HCT116 (cell line): ENCODE results near the gene CDC42EP3. TPM values are rescaled to one million over a fixed set of nuclear protein-coding genes. Genes with fewer than 3 reads are reported as not detected.

Experiments
- ATAC-seq: fragments of 200-7000 bp; cut with Tn5 transposase; 2 replicates; pipeline ENCODE4 v1.9.1; 2020; ENCODE audit warnings: mild to moderate bottlenecking, moderate library complexity
- BruUV-seq: library from RNA; stranded (reverse); fragments of 400-500 nt; replicated peaks from 2 replicates; lab custom pipeline; 2021; lab: Mats Ljungman, UMichigan
- CTCF ChIA-PET: fragments of 300-600 bp; sonication (Branson Sonifier 250); formaldehyde crosslinking; loops from one replicate; lab custom pipeline; 2021; ENCODE audit warnings: antibody characterized with exemption; lab: Charles Lee
- POLR2A ChIA-PET: fragments of 300-600, 350-600 bp; sonication (Branson Sonifier 250); formaldehyde crosslinking; loops from one replicate; lab custom pipeline; 2021; ENCODE audit warnings: antibody characterized with exemption; lab: Charles Lee
- RAD21 ChIA-PET, 2 experiments: fragments of 300-600 bp; sonication (Branson Sonifier 250); formaldehyde crosslinking; loops; one replicate each; lab custom pipeline; 2023; ENCODE audit warnings: low total read pairs in 2 of 2; ENCODE audit not compliant: uncharacterized antibody in 2 of 2, unreplicated experiment in 2 of 2, low non-redundant PET in 1 of 2; lab: Charles Lee
- DNase-seq: peaks from one replicate; pipeline ENCODE4 v3.0.0-alpha.2; 2010; ENCODE audit warnings: low read depth, low spot score
- H2AFZ ChIP-seq: fragments of 200-600 bp; shearing (Covaris generic), sonication (generic); 2 replicates; pipeline ENCODE4 v1.6.1; 2017; ENCODE audit warnings: low read depth, mixed run types, mixed read lengths, antibody characterized with exemption, low read length; ENCODE audit not compliant: poor library complexity, severe bottlenecking
- H3K27ac ChIP-seq: 2 replicates; pipeline ENCODE4 v1.5.1; 2012; ENCODE audit warnings: low read depth, low read length
- H3K27me3 ChIP-seq: fragments of 200-600 bp; sonication (generic); 2 replicates; pipeline ENCODE4 v1.6.1; 2016; ENCODE audit warnings: mixed run types, low read length, mixed read lengths; ENCODE audit not compliant: insufficient read depth
- H3K36me3 ChIP-seq, 2 experiments: fragments of 200-500 bp in 1 of 2; fragments of 200-600 bp in 1 of 2; sonication (Bioruptor generic) in 1 of 2; sonication (generic) in 1 of 2; 2 replicates each; pipeline versions ENCODE4 v1.5.1 to v1.6.1; 2014 to 2016; ENCODE audit warnings: low read length in 2 of 2, inconsistent platforms in 1 of 2, mixed read lengths in 1 of 2, mixed run types in 1 of 2; ENCODE audit not compliant: insufficient read depth in 2 of 2, control insufficient read depth in 1 of 2
- H3K4me1 ChIP-seq, 2 experiments: fragments of 200-600 bp in 1 of 2; sonication (generic) in 1 of 2; 2 replicates each; pipeline versions ENCODE4 v1.5.1 to v1.6.1; 2012 to 2017; ENCODE audit warnings: low read length in 2 of 2, inconsistent platforms in 1 of 2, mild to moderate bottlenecking in 1 of 2, mixed read lengths in 1 of 2, mixed run types in 1 of 2, moderate library complexity in 1 of 2; ENCODE audit not compliant: insufficient read depth in 2 of 2, control insufficient read depth in 1 of 2
- H3K4me2 ChIP-seq: fragments of 200-600 bp; sonication (generic); 2 replicates; pipeline ENCODE4 v1.6.1; 2017; ENCODE audit warnings: mixed run types, low read length, mixed read lengths
- H3K4me3 ChIP-seq, 2 experiments: fragments of 200-600 bp in 1 of 2; sonication (generic) in 1 of 2; replicated peaks in 1 of 2; 2 replicates each; pipeline ENCODE4 v1.5.1; 2011 to 2016; ENCODE audit warnings: low read length in 2 of 2, control low read depth in 1 of 2, low read depth in 1 of 2, mild to moderate bottlenecking in 1 of 2, mixed read lengths in 1 of 2, mixed run types in 1 of 2
- H3K79me2 ChIP-seq: fragments of 200-600 bp; sonication (generic); 2 replicates; pipeline ENCODE4 v1.6.1; 2017; ENCODE audit warnings: mild to moderate bottlenecking, mixed run types, low read length, moderate library complexity, mixed read lengths; ENCODE audit not compliant: insufficient read depth
- H3K9ac ChIP-seq: fragments of 200-600 bp; sonication (generic); 2 replicates; pipeline ENCODE4 v1.6.1; 2016; ENCODE audit warnings: low read length, mixed read lengths
- H3K9me2 ChIP-seq: fragments of 200-600 bp; sonication (generic), shearing (Covaris generic); 2 replicates; pipeline ENCODE4 v1.6.1; 2017; ENCODE audit warnings: mixed run types, mild to moderate bottlenecking, moderate library complexity; ENCODE audit not compliant: insufficient read depth
- H3K9me3 ChIP-seq, 2 experiments: fragments of 200-500 bp in 1 of 2; fragments of 200-600 bp in 1 of 2; sonication (Bioruptor generic) in 1 of 2; sonication (generic) in 1 of 2; 2 replicates each; pipeline ENCODE4 v1.6.1; 2014 to 2017; ENCODE audit warnings: low read length in 2 of 2, mixed read lengths in 2 of 2, inconsistent platforms in 1 of 2, low read depth in 1 of 2, mild to moderate bottlenecking in 1 of 2, mixed run types in 1 of 2, moderate library complexity in 1 of 2; ENCODE audit not compliant: control insufficient read depth in 1 of 2, insufficient read depth in 1 of 2
- H4K20me1 ChIP-seq: fragments of 200-600 bp; sonication (generic), shearing (Covaris generic); 2 replicates; pipeline ENCODE4 v1.6.1; 2017; ENCODE audit warnings: mixed run types, mild to moderate bottlenecking, moderate library complexity; ENCODE audit not compliant: insufficient read depth
- ATF3 ChIP-seq: IDR thresholded peaks from 2 replicates; pipeline ENCODE4 v1.6.1; 2012
- CEBPB ChIP-seq: IDR thresholded peaks from 2 replicates; pipeline ENCODE4 v1.6.1; 2012; ENCODE audit warnings: low read depth
- EGR1 ChIP-seq: IDR thresholded peaks from 2 replicates; pipeline ENCODE4 v1.6.1; 2012; ENCODE audit warnings: low read depth
- POLR2A ChIP-seq: IDR thresholded peaks from 2 replicates; pipeline ENCODE4 v1.7.0; 2011; ENCODE audit warnings: borderline replicate concordance; ENCODE audit not compliant: insufficient read depth, insufficient read length; ENCODE audit errors: extremely low read depth
- POLR2AphosphoS5 ChIP-seq: IDR thresholded peaks from 2 replicates; pipeline ENCODE4 v1.6.1; 2011; ENCODE audit warnings: mild to moderate bottlenecking, low read depth, low read length, moderate library complexity
- RAD21 ChIP-seq: IDR thresholded peaks from 2 replicates; pipeline ENCODE4 v1.6.1; 2012; ENCODE audit warnings: low read depth, mild to moderate bottlenecking
- SIN3A ChIP-seq: IDR thresholded peaks from 2 replicates; pipeline ENCODE4 v1.6.1; 2012; ENCODE audit warnings: low read depth
- SP1 ChIP-seq: IDR thresholded peaks from 2 replicates; pipeline ENCODE4 v1.6.1; 2012; ENCODE audit warnings: low read depth
- TCF7L2 ChIP-seq: IDR thresholded peaks from 2 replicates; pipeline ENCODE4 v1.7.0; 2011; ENCODE audit warnings: borderline replicate concordance, inconsistent platforms; ENCODE audit not compliant: insufficient read depth, insufficient read length; ENCODE audit errors: extremely low read depth
- ZNF274 ChIP-seq: fragments of 200-500 bp; sonication (Bioruptor generic); IDR thresholded peaks from 2 replicates; pipeline ENCODE4 v1.6.1; 2014; ENCODE audit warnings: mild to moderate bottlenecking, low read depth, low read length, inconsistent platforms
- intact Hi-C: fragments of 100-400 bp; cut with micrococcal nuclease; formaldehyde crosslinking; loops from 2 replicates; pipeline ENCODE4 v1.10.0; 2022
- total RNA-seq: library from RNA; stranded (reverse); gene quantifications from one replicate; pipeline ENCODE4 v1.2.1, GENCODE V29; 2021; ENCODE audit not compliant: unreplicated experiment
- TF ChIP-seq, protein P1 (sequence below): IDR thresholded peaks from 2 replicates; pipeline ENCODE4 v1.6.1; 2011; ENCODE audit warnings: mild to moderate bottlenecking, low read length, moderate library complexity; ENCODE audit not compliant: insufficient replicate concordance; ENCODE audit errors: extremely low read depth
- TF ChIP-seq, protein P2 (sequence below): IDR thresholded peaks from 2 replicates; pipeline ENCODE4 v1.6.1; 2012; ENCODE audit warnings: low read depth

Gene CDC42EP3
- total RNA-seq, 1 experiment from 2014 or later: 38.2 TPM

- Histone ChIP-seq H4K20me1 (no peaks in the 10 kb centered on the region), H3K27me3 (no peaks in the 10 kb centered on the region), H3K9me3 (no peaks in the 10 kb centered on the region), H3K4me2 (no peak overlapping the region), H3K79me2 (no peaks in the 10 kb centered on the region), H3K9ac (no peak overlapping the region)
- ATAC-seq: no peak
- intact Hi-C loops: no loop called here
- RAD21 ChIA-PET: no interaction called here
- TF ChIP-seq CEBPB (no peak), ZNF274 (no peak), SP1 (no peak), RAD21 (no peak), TCF7L2 (no peak)
- TF ChIP-seq, protein P1, sequence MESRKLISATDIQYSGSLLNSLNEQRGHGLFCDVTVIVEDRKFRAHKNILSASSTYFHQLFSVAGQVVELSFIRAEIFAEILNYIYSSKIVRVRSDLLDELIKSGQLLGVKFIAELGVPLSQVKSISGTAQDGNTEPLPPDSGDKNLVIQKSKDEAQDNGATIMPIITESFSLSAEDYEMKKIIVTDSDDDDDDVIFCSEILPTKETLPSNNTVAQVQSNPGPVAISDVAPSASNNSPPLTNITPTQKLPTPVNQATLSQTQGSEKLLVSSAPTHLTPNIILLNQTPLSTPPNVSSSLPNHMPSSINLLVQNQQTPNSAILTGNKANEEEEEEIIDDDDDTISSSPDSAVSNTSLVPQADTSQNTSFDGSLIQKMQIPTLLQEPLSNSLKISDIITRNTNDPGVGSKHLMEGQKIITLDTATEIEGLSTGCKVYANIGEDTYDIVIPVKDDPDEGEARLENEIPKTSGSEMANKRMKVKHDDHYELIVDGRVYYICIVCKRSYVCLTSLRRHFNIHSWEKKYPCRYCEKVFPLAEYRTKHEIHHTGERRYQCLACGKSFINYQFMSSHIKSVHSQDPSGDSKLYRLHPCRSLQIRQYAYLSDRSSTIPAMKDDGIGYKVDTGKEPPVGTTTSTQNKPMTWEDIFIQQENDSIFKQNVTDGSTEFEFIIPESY: no peak
- TF ChIP-seq, all 23 proteins: peak for 0
- Histone ChIP-seq H3K4me3 (no peak overlapping the region), H3K36me3 (no peaks in the 10 kb centered on the region), H2AFZ (no peak overlapping the region), H3K27ac (no peak overlapping the region), H3K9me2 (no peaks in the 10 kb centered on the region), H3K4me1 (no peaks in the 10 kb centered on the region)
- CTCF ChIA-PET: no interaction called here
- BruUV-seq: no TSS peak
- POLR2A ChIA-PET: no interaction called here
- no peak for DNase-seq
Measured at GRCh38 chr2:37705191-37705590, 33.7 kb upstream of the CDC42EP3 start.

DNA sequence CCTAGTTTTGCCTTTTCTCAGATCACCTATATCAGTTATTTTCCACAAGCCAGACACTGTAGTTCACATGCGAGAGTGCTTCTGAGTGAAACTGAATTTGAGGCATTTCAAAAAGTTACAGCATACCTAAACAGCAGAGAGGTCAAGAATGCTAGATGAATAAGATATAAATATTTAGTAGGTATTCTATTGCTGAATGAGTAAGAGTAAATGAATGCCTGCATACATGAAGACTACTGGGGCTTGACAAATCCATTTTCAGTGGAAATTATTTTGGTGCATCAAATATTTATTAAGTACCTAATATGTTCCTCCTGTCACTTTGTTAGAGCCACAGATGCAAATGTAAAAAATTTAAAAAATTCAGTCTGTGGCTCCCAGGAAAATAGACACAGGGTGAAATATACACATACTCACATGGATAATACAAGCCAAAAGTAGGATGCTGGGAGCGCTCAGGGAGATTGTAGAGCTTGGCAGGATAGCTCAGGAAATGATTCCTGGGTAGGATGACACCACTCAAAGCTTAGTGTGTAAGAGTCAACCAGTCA is 27.6 kb upstream of the CDC42EP3 start:
- POLR2A ChIA-PET: no interaction called here
- CTCF ChIA-PET: no interaction called here
- Histone ChIP-seq H3K4me3 (no peak overlapping the region), H3K9me3 (no peaks in the 10 kb centered on the region), H3K9ac (no peak overlapping the region), H3K27ac (no peak overlapping the region), H4K20me1 (no peaks in the 10 kb centered on the region), H3K4me2 (no peak overlapping the region), H3K9me2 (no peaks in the 10 kb centered on the region), H3K36me3 (no peaks in the 10 kb centered on the region), H3K27me3 (no peaks in the 10 kb centered on the region), H3K4me1 (no peaks in the 10 kb centered on the region), H2AFZ (peak overlapping the region; percentile 46), H3K79me2 (no peaks in the 10 kb centered on the region)
- DNase-seq (no peak), ATAC-seq (no peak)
- no TSS peak for BruUV-seq
- intact Hi-C loops: no loop called here
- RAD21 ChIA-PET: no interaction called here
- TF ChIP-seq POLR2AphosphoS5: no peak
- TF ChIP-seq ZNF274: no peak
- TF ChIP-seq POLR2A: no peak
- TF ChIP-seq, protein P1: no peak
- TF ChIP-seq, protein P2, sequence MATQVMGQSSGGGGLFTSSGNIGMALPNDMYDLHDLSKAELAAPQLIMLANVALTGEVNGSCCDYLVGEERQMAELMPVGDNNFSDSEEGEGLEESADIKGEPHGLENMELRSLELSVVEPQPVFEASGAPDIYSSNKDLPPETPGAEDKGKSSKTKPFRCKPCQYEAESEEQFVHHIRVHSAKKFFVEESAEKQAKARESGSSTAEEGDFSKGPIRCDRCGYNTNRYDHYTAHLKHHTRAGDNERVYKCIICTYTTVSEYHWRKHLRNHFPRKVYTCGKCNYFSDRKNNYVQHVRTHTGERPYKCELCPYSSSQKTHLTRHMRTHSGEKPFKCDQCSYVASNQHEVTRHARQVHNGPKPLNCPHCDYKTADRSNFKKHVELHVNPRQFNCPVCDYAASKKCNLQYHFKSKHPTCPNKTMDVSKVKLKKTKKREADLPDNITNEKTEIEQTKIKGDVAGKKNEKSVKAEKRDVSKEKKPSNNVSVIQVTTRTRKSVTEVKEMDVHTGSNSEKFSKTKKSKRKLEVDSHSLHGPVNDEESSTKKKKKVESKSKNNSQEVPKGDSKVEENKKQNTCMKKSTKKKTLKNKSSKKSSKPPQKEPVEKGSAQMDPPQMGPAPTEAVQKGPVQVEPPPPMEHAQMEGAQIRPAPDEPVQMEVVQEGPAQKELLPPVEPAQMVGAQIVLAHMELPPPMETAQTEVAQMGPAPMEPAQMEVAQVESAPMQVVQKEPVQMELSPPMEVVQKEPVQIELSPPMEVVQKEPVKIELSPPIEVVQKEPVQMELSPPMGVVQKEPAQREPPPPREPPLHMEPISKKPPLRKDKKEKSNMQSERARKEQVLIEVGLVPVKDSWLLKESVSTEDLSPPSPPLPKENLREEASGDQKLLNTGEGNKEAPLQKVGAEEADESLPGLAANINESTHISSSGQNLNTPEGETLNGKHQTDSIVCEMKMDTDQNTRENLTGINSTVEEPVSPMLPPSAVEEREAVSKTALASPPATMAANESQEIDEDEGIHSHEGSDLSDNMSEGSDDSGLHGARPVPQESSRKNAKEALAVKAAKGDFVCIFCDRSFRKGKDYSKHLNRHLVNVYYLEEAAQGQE: no peak
- no peak for TF ChIP-seq EGR1
- no peak for TF ChIP-seq SP1
- TF ChIP-seq SIN3A: no peak
- TF ChIP-seq ATF3: no peak
